Loucy (cell line): ENCODE results near the gene RNASEH2A.

Source experiments
- H2AFZ ChIP-seq: fragments of 200-600 bp; sonication (generic); 2 replicates; pipeline ENCODE4 v1.6.0; 2016; ENCODE audit warnings: antibody characterized with exemption, mild to moderate bottlenecking, low read length, moderate library complexity
- H3F3A ChIP-seq: fragments of 200-600 bp; 2 replicates; pipeline ENCODE4 v1.6.0; 2016; ENCODE audit warnings: antibody characterized with exemption, low read depth, mild to moderate bottlenecking
- H3K27me3 ChIP-seq: fragments of 200-600 bp; sonication (generic); 2 replicates; pipeline ENCODE4 v1.6.1; 2014; ENCODE audit warnings: low read length, mild to moderate bottlenecking; ENCODE audit not compliant: insufficient read depth, poor library complexity, severe bottlenecking
- H3K36me3 ChIP-seq: fragments of 200-600 bp; sonication (generic); 2 replicates; pipeline ENCODE4 v1.6.1; 2016; ENCODE audit warnings: low read length; ENCODE audit not compliant: insufficient read depth
- H3K4me1 ChIP-seq: fragments of 200-600 bp; sonication (generic); 2 replicates; pipeline ENCODE4 v1.5.1; 2014; ENCODE audit warnings: low read length, mild to moderate bottlenecking; ENCODE audit not compliant: insufficient read depth, poor library complexity, severe bottlenecking
- H3K4me2 ChIP-seq: fragments of 200-600 bp; sonication (generic); 2 replicates; pipeline ENCODE4 v1.6.0; 2014; ENCODE audit warnings: antibody characterized with exemption, low read length, low read depth, mild to moderate bottlenecking; ENCODE audit not compliant: poor library complexity, severe bottlenecking
- H3K4me3 ChIP-seq: fragments of 200-600 bp; sonication (generic); 2 replicates; pipeline ENCODE4 v1.5.1; 2014; ENCODE audit warnings: low read length, mild to moderate bottlenecking, mixed read lengths; ENCODE audit not compliant: poor library complexity, severe bottlenecking
- H3K79me2 ChIP-seq: fragments of 200-600 bp; sonication (generic); 2 replicates; pipeline ENCODE4 v1.6.1; 2014; ENCODE audit warnings: low read length; ENCODE audit not compliant: insufficient read depth
- H3K9ac ChIP-seq: fragments of 200-600 bp; sonication (generic); 2 replicates; pipeline ENCODE4 v1.6.0; 2014; ENCODE audit warnings: mild to moderate bottlenecking, low read depth, low read length, moderate library complexity; ENCODE audit not compliant: poor library complexity, severe bottlenecking
- H3K9me2 ChIP-seq: fragments of 200-600 bp; sonication (generic); replicated peaks from 2 replicates; pipeline ENCODE4 v1.6.1; 2016; ENCODE audit warnings: low read depth, low read length, mixed read lengths
- H3K9me3 ChIP-seq: fragments of 200-600 bp; sonication (generic); 2 replicates; pipeline ENCODE4 v1.6.1; 2014; ENCODE audit warnings: mild to moderate bottlenecking, antibody characterized with exemption, low read length, low read depth; ENCODE audit not compliant: insufficient read depth
- H4K20me1 ChIP-seq: fragments of 200-600 bp; sonication (generic); 2 replicates; pipeline ENCODE4 v1.6.0; 2014; ENCODE audit warnings: antibody characterized with exemption, low read length, mild to moderate bottlenecking; ENCODE audit not compliant: insufficient read depth, poor library complexity, severe bottlenecking
- CTCF ChIP-seq: fragments of 200-600 bp; sonication (generic); conservative IDR thresholded peaks from 2 replicates; pipeline ENCODE4 v1.5.1; 2014; ENCODE audit warnings: mild to moderate bottlenecking, antibody characterized with exemption, low read length
- EZH2phosphoT487 ChIP-seq: fragments of 200-600 bp; IDR thresholded peaks from 2 replicates; pipeline ENCODE4 v1.6.1; 2018; ENCODE audit warnings: antibody characterized with exemption, mild to moderate bottlenecking, moderate library complexity, borderline replicate concordance

The RNASEH2A gene

DNA sequence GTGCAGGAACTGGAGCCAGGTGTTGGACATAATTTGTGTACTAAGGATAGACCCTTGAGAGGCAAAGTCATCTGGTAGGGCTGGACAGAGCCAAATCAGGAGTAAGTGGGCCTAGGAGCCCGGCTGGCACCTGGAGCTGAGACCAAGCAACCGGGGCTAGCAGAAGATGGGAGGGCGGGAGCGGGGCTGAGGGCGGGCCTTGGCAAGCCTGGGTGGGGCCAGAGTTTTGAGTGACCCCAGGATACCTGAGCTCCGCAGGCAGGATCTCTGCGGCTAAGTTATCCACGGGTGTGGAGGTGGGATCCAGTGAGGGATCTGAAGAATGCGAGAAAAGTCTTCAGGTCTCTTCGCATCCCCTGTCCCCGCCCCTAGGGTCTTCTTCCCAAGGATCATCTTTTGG, 39.2 kb upstream of the RNASEH2A start:
- Histone ChIP-seq H3K9me2 (no peaks in the 10 kb centered on the region), H3K9me3 (no peaks in the 10 kb centered on the region), H3F3A (no peaks in the 10 kb centered on the region), H3K4me3 (no peak overlapping the region), H4K20me1 (no peaks in the 10 kb centered on the region), H3K9ac (no peak overlapping the region), H3K27me3 (no peaks in the 10 kb centered on the region), H3K4me2 (no peak overlapping the region), H3K36me3 (no peaks in the 10 kb centered on the region), H2AFZ (no peak overlapping the region), H3K79me2 (no peaks in the 10 kb centered on the region), H3K4me1 (no peaks in the 10 kb centered on the region)
- TF ChIP-seq CTCF (no peak), EZH2phosphoT487 (no peak)

DNA sequence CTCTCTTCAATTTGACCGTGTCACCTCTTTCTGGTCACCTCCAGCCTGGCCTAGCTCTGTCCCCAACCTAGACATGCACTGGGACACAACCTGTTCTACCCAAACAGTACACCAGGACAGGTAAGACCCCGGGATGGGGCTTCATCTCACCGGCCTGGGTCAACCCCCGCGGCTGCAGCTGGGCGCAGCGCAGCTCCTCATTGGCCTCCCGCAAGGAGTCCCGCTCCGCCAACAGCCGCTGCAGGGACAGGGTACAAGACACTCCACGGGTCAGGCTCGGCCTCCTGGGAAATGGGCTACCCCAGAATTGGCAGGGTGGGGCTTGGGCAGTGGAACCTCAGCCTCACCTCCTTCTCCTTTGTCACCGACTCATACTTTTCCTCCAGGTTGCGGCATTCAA, 38.7 kb upstream of the RNASEH2A start:
- Histone ChIP-seq H3K4me3 (no peak overlapping the region), H3K9me2 (no peaks in the 10 kb centered on the region), H3K9ac (no peak overlapping the region), H3K4me1 (no peaks in the 10 kb centered on the region), H3K79me2 (no peaks in the 10 kb centered on the region), H3F3A (no peaks in the 10 kb centered on the region), H3K36me3 (no peaks in the 10 kb centered on the region), H3K9me3 (no peaks in the 10 kb centered on the region), H2AFZ (no peak overlapping the region), H4K20me1 (no peaks in the 10 kb centered on the region), H3K4me2 (no peak overlapping the region), H3K27me3 (no peaks in the 10 kb centered on the region)
- TF ChIP-seq EZH2phosphoT487 (no peak), CTCF (no peak)

DNA sequence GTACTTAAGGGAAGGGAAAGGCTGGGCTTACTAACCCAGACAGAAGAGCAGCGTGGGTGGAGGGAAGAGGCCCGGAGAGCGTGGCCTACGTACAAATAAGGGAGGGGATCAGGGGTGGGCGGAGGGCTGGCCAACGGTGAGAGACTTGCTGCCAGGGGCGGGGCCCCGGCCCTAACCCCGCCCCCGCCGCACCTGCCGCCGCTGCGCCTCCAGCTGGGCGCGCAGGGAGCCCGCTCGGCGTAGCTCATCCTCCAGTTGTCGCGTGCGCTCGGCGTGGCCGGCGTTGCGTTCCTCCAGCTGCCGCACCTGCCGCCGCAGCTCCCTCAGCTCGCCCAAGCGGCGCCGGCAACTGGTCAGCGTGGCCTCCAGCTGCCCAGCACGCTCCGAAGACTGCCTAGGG, 36.7 kb upstream of the RNASEH2A start:
- no peak overlapping the region for H3K4me3 ChIP-seq
- no peaks in the 10 kb centered on the region for H3F3A ChIP-seq
- H4K20me1 ChIP-seq: no peaks in the 10 kb centered on the region
- no peaks in the 10 kb centered on the region for H3K27me3 ChIP-seq
- H2AFZ ChIP-seq: no peak overlapping the region
- H3K4me2 ChIP-seq: no peak overlapping the region
- TF ChIP-seq EZH2phosphoT487: no peak
- no peak for TF ChIP-seq CTCF
- no peaks in the 10 kb centered on the region for H3K79me2 ChIP-seq
- H3K9me3 ChIP-seq: no peaks in the 10 kb centered on the region
- no peaks in the 10 kb centered on the region for H3K9me2 ChIP-seq
- no peaks in the 10 kb centered on the region for H3K4me1 ChIP-seq
- no peaks in the 10 kb centered on the region for H3K36me3 ChIP-seq
- H3K9ac ChIP-seq: no peak overlapping the region
